Subcutaneous adipose tissue (tissue), 4 donors: Measurements from ENCODE around the gene NEK5. TPM values are rescaled to one million over a fixed set of nuclear protein-coding genes. Genes with fewer than 3 reads are reported as not detected.

Experiments used
- total RNA-seq, 4 donors: library from RNA; depleted of rRNA; stranded (reverse); fragments of >200 nt; gene quantifications; one replicate each; pipeline ENCODE4 v1.1.0, GENCODE V29; 2016
- TF ChIP-seq, protein P1 (sequence below): fragments of 450-650 bp; IDR thresholded peaks from one replicate; pipeline ENCODE4 v1.5.1; 2016; ENCODE audit warnings: low read depth, mild to moderate bottlenecking, control low read depth, antibody characterized with exemption, moderate library complexity

Gene NEK5
- total RNA-seq, 4 donors from 2014 or later = 0.16 to 0.22 (median 0.17) TPM; not detected in 1

DNA sequence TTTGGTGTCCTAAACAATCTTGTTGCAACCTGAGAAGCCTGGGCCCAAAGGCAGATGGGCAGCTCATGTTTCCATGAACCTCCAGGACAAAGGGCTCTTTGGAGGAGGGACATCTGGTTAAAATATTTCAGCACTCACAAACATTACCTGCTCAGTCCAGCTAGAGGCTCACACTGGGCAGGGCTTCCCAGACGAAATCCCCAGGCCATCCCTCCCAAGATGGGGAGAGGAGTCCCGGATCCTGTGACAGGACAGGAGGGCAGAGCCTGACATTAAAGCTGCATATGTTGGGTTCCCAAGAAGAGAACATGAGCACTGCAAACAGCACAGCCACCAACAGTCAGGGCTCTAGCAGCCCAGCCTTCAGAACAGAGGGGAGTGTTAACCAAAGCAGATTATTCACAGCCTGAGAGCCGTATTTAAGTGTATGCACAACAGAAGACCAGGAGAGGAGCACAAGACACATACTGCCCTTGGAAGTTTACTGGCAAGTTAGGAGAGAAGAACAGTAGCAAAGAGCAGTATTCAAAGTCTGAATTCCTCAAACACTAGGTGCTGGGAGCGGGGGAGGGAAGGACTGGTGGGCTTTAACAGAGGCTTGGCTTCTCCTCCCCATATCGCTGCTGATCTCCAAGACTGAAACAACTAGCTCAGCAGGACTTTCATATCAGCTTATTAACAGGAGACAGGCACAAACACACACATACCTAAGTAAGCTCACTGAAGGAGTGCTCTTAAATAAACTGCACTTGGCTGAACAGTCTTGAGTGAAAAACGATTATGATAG, 130.0 kb downstream of the NEK5 start:
- TF ChIP-seq, protein P1, sequence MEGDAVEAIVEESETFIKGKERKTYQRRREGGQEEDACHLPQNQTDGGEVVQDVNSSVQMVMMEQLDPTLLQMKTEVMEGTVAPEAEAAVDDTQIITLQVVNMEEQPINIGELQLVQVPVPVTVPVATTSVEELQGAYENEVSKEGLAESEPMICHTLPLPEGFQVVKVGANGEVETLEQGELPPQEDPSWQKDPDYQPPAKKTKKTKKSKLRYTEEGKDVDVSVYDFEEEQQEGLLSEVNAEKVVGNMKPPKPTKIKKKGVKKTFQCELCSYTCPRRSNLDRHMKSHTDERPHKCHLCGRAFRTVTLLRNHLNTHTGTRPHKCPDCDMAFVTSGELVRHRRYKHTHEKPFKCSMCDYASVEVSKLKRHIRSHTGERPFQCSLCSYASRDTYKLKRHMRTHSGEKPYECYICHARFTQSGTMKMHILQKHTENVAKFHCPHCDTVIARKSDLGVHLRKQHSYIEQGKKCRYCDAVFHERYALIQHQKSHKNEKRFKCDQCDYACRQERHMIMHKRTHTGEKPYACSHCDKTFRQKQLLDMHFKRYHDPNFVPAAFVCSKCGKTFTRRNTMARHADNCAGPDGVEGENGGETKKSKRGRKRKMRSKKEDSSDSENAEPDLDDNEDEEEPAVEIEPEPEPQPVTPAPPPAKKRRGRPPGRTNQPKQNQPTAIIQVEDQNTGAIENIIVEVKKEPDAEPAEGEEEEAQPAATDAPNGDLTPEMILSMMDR = no peak

DNA sequence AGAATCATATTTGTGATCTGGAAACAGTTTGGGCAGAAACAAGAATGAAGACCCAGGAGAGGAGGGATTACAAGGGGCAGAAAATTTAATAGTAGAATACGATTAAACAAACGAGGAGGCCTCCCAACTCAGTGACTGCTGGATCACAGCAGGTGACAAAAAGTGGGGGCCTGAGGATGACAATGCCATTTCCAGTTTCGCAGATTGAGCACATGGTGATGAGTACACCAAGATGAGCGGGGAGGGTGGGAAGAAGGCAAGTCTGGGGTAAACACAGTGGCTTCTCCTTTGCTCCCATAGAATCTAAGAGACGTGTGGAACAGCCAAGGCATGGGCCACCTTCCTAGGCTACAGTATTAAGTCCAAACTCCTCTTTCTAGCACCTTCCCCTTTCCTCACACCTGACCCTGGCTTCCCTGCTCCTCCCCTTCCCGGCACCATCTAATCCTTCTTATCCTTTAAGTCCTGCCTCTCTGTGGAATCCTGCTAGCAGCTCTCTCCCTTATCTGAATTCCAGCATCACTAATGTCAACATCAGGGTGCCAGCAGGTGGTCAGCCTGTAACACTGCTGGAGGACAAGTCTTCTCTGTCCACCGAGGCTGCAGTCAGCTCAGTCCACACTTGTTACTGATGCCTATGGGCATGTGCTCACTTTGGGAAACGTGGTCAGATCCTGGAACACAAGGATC, 131.1 kb downstream of the NEK5 start:
- TF ChIP-seq, protein P1 = no peak

GRCh38 chr13:51997186-51997585, 131.7 kb downstream of the NEK5 start:
- TF ChIP-seq, protein P1 = no peak

GRCh38 chr13:51996641-51997040, 132.2 kb downstream of the NEK5 start:
- TF ChIP-seq, protein P1 = no peak

GRCh38 chr13:51995677-51996551, 133.0 kb downstream of the NEK5 start:
- TF ChIP-seq, protein P1 = no peak

GRCh38 chr13:51993713-51994112, 135.2 kb downstream of the NEK5 start:
- TF ChIP-seq, protein P1 = no peak
